Body of pancreas (tissue), 4 donors: Measurements from ENCODE around the gene PSPC1.

Experiments used
- POLR2A ChIP-seq, 3 donors: fragments of 450-650 bp; IDR thresholded peaks; one replicate each; pipeline ENCODE4 v1.6.1; 2016; ENCODE audit warnings: antibody characterized with exemption in 3 of 3, mild to moderate bottlenecking in 2 of 3
- TF ChIP-seq, protein P1 (sequence below), 7 experiments: fragments of 450-650 bp in 4 of 7; fragments of 200-600 bp in 3 of 7; sonication (generic) in 3 of 7; IDR thresholded peaks; one replicate each; pipeline ENCODE4 v1.5.1; 2016 to 2019; ENCODE audit warnings: antibody characterized with exemption in 7 of 7

DNA sequence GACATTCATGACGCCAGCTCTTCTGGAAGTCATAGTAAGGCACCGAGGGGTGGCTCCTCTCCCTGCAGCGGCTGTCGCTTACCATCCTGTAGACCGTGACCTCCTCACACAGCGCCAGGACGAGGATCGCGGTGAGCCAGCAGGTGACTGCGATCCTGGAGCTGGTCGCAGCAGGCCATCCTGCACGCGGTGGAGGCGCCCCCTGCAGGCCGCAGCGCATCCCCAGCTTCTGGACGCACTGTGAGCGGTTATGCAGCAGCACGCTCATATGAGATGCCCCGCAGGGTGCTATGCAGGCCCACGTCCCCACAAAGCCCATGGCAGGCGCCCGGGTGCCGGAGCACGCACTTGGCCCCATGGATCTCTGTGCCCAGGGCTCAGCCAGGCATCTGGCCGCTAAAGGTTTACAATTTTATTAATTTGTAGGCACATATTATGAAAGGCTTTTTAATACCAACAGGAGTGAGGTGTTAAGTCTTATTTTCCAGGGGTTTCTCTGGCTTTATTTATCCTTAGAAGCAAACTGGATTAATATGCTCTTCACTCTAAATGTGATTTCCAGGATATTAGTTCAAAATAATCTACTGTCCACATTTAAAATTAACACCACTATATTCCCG, 35.6 kb upstream of the PSPC1 start:
- TF ChIP-seq, protein P1, sequence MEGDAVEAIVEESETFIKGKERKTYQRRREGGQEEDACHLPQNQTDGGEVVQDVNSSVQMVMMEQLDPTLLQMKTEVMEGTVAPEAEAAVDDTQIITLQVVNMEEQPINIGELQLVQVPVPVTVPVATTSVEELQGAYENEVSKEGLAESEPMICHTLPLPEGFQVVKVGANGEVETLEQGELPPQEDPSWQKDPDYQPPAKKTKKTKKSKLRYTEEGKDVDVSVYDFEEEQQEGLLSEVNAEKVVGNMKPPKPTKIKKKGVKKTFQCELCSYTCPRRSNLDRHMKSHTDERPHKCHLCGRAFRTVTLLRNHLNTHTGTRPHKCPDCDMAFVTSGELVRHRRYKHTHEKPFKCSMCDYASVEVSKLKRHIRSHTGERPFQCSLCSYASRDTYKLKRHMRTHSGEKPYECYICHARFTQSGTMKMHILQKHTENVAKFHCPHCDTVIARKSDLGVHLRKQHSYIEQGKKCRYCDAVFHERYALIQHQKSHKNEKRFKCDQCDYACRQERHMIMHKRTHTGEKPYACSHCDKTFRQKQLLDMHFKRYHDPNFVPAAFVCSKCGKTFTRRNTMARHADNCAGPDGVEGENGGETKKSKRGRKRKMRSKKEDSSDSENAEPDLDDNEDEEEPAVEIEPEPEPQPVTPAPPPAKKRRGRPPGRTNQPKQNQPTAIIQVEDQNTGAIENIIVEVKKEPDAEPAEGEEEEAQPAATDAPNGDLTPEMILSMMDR (IDR thresholded peaks at IDR 0.05), result peak; percentile 23 to 47 (median 37)
- no peak for TF ChIP-seq POLR2A (IDR thresholded peaks at IDR 0.05)
